Immature natural killer cell (primary cell): Measurements from ENCODE around the gene DUSP7. TPM values are rescaled to one million over a fixed set of nuclear protein-coding genes. Genes with fewer than 3 reads are reported as not detected.

Experiments
- DNase-seq, 3 donors: peaks; one replicate each; pipeline ENCODE4 v3.0.0; 2022; ENCODE audit warnings: mixed read lengths in 1 of 3
- H3K27ac Mint-ChIP-seq, 6 donors: one replicate each; pipeline ENCODE4 v1.8.0; 2020; ENCODE audit warnings: mixed read lengths in 6 of 6, mild to moderate bottlenecking in 5 of 6, inconsistent platforms in 4 of 6, moderate library complexity in 3 of 6
- H3K27me3 Mint-ChIP-seq, 3 donors: one replicate each; pipeline ENCODE4 v1.8.0; 2020 to 2021; ENCODE audit warnings: low read depth in 3 of 3, mild to moderate bottlenecking in 3 of 3, mixed read lengths in 3 of 3, moderate library complexity in 3 of 3, inconsistent platforms in 1 of 3
- H3K36me3 Mint-ChIP-seq, 3 donors: one replicate each; pipeline ENCODE4 v1.8.0; 2020; ENCODE audit warnings: mixed read lengths in 3 of 3, inconsistent platforms in 2 of 3, mild to moderate bottlenecking in 2 of 3
- H3K4me1 Mint-ChIP-seq, 2 donors: one replicate each; pipeline ENCODE4 v1.8.0; 2020; ENCODE audit warnings: inconsistent platforms in 2 of 2, mild to moderate bottlenecking in 2 of 2, mixed read lengths in 2 of 2, moderate library complexity in 1 of 2
- H3K4me3 Mint-ChIP-seq, 5 donors: one replicate each; pipeline ENCODE4 v1.8.0; 2020; ENCODE audit warnings: mild to moderate bottlenecking in 5 of 5, mixed read lengths in 5 of 5, inconsistent platforms in 3 of 5, moderate library complexity in 3 of 5
- H3K9me3 Mint-ChIP-seq, 6 donors: one replicate each; pipeline ENCODE4 v1.8.0; 2020; ENCODE audit warnings: mild to moderate bottlenecking in 6 of 6, mixed read lengths in 6 of 6, inconsistent platforms in 4 of 6, moderate library complexity in 3 of 6
- polyA plus RNA-seq, 3 donors: library from polyadenylated mRNA; unstranded; fragments of 300-500 nt; fragmentation: Illumina TruSeq; gene quantifications; one replicate each; pipeline ENCODE4 v1.2.3, GENCODE V29; 2021

The DUSP7 gene
- polyA plus RNA-seq, 3 donors from 2014 or later, result 1.2 to 4.3 (median 1.6) TPM

DNA sequence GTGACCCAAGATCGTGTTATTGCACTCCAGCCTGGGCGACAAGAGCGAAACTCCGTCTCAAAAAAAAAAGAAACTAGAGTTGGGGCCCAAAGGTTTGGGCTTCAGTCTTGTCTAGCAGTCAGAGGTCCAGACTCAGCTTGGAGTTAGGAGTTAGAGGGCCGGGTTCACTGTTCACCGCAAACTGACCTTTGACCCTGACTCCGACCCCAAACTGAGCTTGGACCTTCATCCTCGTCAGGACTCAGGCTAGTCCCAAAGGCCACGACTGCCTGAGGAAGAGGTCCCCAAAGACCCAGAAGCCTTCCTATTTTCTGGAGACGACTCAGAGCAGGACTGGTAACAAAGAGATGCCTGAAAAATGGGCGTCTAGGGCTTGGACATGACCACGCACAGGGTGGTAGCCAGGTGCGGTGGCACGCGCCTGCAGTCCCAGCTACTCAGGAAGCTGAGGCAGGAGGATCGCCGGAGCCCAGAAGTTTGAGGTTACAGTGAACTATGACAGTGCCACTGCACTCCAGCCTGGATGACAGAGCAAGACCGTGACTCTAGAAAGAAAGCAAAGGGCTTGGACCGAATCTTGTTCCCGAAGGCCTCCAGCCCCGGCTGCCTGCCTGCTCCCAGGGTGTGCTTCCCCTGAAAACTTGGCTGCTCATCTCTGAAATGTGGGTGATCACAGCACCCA is 37.9 kb downstream of the DUSP7 start:
- Mint-ChIP-seq H3K4me3 (no peak overlapping the region), H3K27me3 (peaks cover 0 to 3% (median 0%) of the 10 kb centered on the region in 3 donors), H3K9me3 (no peaks in the 10 kb centered on the region), H3K36me3 (no peaks in the 10 kb centered on the region), H3K4me1 (peaks cover 0 to 3% of the 10 kb centered on the region in 2 donors), H3K27ac (no peak overlapping the region)
- DNase-seq, result no peak

DNA sequence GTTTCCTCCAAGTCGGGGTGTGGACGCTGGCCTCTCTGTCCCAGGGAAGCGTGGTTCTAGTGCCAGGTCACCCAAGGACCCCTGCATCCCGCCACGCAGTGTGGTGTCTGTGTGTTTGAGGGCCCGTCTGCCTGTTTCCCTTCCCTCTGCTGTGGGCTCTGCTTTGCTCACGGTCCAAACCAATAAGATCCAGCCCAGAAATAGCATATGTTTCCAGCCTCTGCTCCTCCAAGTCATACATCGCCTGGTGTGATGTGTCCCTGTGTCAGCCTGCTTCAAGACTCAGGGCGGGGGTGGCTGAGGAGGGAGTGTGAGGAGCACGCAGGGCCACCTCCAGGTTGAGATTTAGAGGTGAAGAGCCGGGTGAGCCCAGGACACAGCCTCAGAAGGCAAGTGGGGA is 38.8 kb downstream of the DUSP7 start:
- DNase-seq, result no peak
- peaks cover 0 to 5% of the 10 kb centered on the region in 2 donors for H3K4me1 Mint-ChIP-seq
- H3K36me3 Mint-ChIP-seq, result no peaks in the 10 kb centered on the region
- peaks cover 0 to 3% (median 0%) of the 10 kb centered on the region in 3 donors for H3K27me3 Mint-ChIP-seq
- H3K4me3 Mint-ChIP-seq, result no peak overlapping the region
- H3K9me3 Mint-ChIP-seq, result no peaks in the 10 kb centered on the region
- H3K27ac Mint-ChIP-seq, result peak overlapping the region in 1 of 6 donors; percentile 46

DNA sequence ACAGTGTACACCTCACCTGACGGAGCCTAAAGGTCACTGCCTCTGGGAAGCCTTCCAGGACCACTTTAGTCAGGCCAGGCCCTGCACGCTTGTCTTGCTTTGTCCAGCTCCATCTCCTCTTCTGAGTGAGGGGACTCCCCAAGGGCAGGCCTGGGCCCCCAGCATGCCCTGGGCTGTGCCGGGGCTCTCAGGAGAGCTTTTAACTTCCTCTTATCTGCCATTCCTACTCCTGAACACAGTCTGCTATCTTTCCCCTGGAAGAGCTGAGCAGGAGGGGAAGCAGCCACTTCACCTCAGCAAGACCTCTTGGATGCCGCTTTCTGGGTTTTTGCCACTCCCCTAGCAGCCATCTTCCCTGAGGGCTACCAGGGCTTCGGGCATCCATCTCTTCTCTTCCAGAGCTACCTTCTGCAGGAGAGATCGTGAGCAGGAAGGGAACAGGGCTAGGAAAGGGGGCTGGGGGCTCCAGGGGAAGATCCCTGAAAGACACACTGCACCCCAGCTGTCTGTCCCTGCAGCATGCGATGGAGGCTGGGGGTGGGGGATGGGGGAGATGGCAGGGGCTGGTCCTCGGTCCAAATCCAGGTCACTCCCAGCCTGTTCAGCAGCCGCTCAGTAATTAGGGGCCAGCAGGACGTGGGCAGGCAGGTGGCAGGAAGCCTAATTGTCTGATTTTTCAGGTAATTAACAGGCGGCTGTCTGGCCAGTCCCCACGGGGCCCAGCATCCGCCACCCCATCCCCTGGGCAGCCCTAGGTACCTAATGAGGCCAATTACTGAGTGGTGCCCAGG is 40.7 kb downstream of the DUSP7 start:
- Mint-ChIP-seq H3K4me3 (no peak overlapping the region), H3K36me3 (no peaks in the 10 kb centered on the region), H3K27ac (peak overlapping the region in 1 of 6 donors; percentile 6), H3K27me3 (peaks cover 0 to 2% (median 1%) of the 10 kb centered on the region in 3 donors), H3K4me1 (peaks cover 0 to 8% of the 10 kb centered on the region in 2 donors), H3K9me3 (no peaks in the 10 kb centered on the region)
- no peak for DNase-seq

DNA sequence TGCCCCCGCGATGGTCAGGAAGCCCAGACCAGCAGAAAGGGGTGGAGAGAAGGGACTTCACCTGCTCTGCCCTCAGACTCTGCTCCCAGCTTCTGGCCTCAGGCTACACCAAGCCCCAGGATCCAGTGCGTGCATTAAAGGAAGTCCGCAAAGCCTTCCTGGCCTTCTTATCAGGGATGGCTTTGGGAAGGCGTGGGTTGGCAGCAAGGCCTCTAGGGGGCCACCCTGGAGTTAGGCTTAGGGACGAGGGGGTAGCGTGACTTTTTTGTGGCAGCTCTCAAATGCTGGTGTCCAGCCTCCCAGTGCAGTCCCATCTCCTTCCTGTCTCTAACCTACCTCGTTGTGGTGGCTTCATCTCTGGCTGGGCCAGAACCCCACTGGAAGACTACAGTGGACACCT is 41.8 kb downstream of the DUSP7 start:
- Mint-ChIP-seq H3K27me3 (peaks cover 0 to 2% (median 0%) of the 10 kb centered on the region in 3 donors), H3K27ac (no peak overlapping the region), H3K4me1 (peaks cover 0 to 8% of the 10 kb centered on the region in 2 donors), H3K9me3 (no peaks in the 10 kb centered on the region), H3K36me3 (no peaks in the 10 kb centered on the region), H3K4me3 (no peak overlapping the region)
- no peak for DNase-seq

DNA sequence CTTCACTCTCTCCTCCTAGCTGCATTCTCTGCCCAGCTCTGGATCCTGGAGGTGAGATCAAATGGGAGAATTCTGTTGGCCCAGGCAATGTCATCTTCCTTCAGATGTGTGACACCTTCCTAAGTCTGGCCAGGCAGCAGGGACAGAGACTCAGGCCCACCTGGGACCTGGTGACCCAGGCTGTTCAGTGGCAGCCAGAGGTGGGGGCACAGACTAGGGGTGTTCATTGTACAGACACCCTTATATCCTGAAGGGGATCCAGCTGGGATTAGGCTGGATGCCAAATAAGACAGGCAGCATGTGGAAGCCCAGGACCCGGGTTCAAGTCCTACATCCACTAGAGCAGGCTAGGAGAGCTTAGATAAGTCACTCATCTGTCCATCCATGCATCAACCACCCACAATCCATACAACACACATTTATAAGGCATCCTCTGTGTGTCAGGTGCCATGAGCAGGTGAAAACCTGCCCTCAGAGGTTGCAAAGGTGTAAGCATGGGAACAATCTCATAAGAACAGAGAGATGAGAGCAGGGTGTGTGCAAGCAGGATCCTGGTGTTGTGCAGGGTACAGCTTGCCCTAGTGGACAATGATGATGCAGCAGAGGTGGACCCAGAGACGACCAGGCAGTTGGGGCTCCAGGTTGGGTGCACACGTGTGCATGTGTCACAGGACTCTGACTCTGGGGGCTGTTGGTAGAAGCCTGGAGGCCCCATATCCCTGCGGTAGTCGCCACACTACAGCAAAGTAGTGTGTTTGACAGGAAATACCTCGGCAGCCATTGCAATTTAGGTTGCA is 42.4 kb downstream of the DUSP7 start:
- no peaks in the 10 kb centered on the region for H3K36me3 Mint-ChIP-seq
- H3K4me1 Mint-ChIP-seq, result peaks cover 0 to 6% of the 10 kb centered on the region in 2 donors
- peaks cover 0 to 2% (median 0%) of the 10 kb centered on the region in 3 donors for H3K27me3 Mint-ChIP-seq
- H3K4me3 Mint-ChIP-seq, result no peak overlapping the region
- no peaks in the 10 kb centered on the region for H3K9me3 Mint-ChIP-seq
- DNase-seq, result no peak
- peak overlapping the region in 1 of 6 donors; percentile 15 for H3K27ac Mint-ChIP-seq

DNA sequence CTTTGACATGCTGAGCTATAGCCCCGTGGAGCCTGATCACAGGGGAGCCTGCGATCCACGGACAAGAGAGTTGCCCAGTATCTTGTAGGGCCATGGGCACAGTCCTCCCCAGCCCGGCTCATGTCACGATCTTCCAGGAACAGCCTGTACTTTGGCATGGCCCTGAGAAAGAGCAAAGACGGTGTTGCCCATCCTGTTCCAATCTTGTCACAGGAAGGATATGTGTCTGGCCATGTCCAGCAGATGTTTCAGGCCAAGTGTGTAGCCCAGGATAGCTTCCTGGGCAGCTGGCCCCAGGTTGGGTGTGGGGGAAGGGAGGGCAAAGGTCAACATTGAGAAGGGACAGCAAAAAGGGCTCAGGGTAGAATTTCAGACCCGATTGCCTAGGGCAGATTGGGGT is 43.7 kb downstream of the DUSP7 start:
- H3K27ac Mint-ChIP-seq, result no peak overlapping the region
- H3K4me3 Mint-ChIP-seq, result no peak overlapping the region
- no peaks in the 10 kb centered on the region for H3K36me3 Mint-ChIP-seq
- peaks cover 0 to 6% of the 10 kb centered on the region in 2 donors for H3K4me1 Mint-ChIP-seq
- H3K9me3 Mint-ChIP-seq, result no peaks in the 10 kb centered on the region
- H3K27me3 Mint-ChIP-seq, result peaks cover 0 to 2% (median 1%) of the 10 kb centered on the region in 3 donors
- no peak for DNase-seq

DNA sequence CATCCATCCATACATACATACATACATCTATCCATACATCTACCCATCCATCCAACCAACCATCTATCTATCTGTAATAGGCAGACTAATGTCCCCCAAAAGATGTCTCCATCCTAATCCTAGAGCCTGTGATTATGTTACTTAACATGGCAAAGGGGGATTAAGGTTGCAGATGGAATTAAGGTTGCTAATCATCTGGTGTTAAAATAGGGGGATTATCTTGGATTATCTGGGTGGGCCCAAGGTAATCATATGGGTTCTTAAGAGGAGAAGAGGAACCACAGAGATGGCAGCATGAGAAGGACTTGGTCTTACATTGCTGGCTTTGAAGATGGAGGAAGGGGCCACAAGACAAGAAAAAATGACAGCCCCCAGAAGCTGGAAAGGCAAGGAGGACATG is 45.9 kb downstream of the DUSP7 start:
- peaks cover 0 to 6% of the 10 kb centered on the region in 2 donors for H3K4me1 Mint-ChIP-seq
- no peaks in the 10 kb centered on the region for H3K9me3 Mint-ChIP-seq
- no peak overlapping the region for H3K27ac Mint-ChIP-seq
- no peak overlapping the region for H3K4me3 Mint-ChIP-seq
- no peaks in the 10 kb centered on the region for H3K36me3 Mint-ChIP-seq
- DNase-seq, result no peak
- H3K27me3 Mint-ChIP-seq, result peaks cover 0 to 4% (median 2%) of the 10 kb centered on the region in 3 donors

DNA sequence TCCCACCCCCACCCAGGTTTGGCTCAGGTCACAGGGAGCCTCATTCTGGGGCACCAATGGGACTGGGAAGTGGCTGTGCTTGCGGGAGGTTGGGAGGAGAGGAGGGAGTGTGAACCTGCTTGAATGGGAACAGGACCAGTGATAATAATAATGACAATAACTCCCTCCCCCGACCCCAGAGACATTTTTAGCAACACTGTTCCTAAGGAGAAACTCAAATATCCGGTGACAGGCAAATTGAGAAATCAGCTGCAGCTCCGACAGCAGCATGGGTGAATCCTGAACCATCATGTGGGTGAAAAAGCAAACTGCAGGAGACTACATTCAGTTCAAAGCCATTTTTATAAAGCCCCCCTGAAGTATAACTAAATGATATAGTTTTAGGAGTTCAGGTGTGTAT is 49.1 kb downstream of the DUSP7 start:
- H3K27me3 Mint-ChIP-seq, result peaks cover 0 to 4% (median 3%) of the 10 kb centered on the region in 3 donors
- H3K9me3 Mint-ChIP-seq, result no peaks in the 10 kb centered on the region
- H3K36me3 Mint-ChIP-seq, result no peaks in the 10 kb centered on the region
- H3K4me1 Mint-ChIP-seq, result peaks cover 0 to under 1% of the 10 kb centered on the region in 2 donors
- DNase-seq, result no peak
- no peak overlapping the region for H3K4me3 Mint-ChIP-seq
- H3K27ac Mint-ChIP-seq, result no peak overlapping the region

DNA sequence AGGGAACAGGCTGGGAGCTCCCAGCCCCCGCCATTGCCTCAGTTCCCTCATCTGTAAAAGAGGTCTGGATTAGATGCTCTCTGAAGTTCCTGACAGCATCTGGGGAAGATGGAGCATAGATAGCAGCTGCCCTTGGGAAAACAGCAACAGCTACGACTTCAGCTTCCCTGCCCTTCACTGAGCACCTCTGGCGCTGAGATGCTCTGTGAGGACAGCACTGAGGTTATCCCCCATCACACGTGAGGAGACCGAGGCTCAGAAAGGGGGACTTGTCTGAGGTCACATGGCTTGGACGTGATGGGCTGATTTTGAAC is 49.6 kb downstream of the DUSP7 start:
- Mint-ChIP-seq H3K27me3 (peaks cover 0 to 4% (median 3%) of the 10 kb centered on the region in 3 donors), H3K4me3 (no peak overlapping the region), H3K4me1 (no peaks in the 10 kb centered on the region), H3K27ac (no peak overlapping the region), H3K36me3 (no peaks in the 10 kb centered on the region), H3K9me3 (no peaks in the 10 kb centered on the region)
- no peak for DNase-seq

DNA sequence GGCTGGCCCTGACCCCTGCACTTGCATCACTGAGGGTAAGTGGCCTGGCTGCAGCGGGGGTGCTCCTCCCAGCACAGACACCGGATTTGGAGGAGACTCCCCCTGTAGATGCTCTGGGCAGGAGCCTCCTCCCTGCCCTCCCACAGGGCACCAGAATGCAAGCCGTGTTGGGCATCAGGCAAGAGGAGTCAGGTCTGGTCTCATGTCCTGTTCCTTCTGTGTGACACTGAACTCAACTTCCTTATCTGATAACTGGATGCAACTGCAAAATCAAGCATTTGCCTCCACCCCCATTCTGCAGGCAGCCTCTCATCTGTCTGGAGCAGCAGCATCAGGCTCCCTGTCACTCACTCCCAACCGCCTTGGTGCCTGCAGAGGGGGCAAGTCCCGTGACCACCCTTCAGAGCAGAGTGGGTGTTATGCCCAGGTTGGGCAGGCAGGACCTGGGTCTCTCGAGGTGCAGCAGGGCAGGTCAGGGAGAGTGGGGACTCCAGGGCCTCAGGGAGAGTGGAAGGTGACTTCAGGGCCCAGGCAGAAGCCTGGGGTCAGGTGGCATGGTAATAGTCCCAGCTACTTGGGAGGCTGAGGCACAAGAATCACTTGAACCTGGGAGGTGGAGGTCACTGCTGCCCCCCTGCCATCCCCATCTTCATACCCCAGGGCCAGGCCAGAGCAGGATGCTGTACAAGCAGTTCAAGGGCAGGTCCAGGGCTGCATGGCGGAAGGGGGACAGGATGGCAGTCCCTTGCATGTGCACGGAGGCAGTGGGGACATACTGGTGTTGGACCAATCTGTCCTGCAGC is 50.2 kb downstream of the DUSP7 start:
- Mint-ChIP-seq H3K27ac (no peak overlapping the region), H3K36me3 (no peaks in the 10 kb centered on the region), H3K4me1 (peaks cover 0 to 3% of the 10 kb centered on the region in 2 donors), H3K27me3 (peaks cover 0 to 5% (median 3%) of the 10 kb centered on the region in 3 donors), H3K4me3 (no peak overlapping the region), H3K9me3 (no peaks in the 10 kb centered on the region)
- DNase-seq, result no peak

DNA sequence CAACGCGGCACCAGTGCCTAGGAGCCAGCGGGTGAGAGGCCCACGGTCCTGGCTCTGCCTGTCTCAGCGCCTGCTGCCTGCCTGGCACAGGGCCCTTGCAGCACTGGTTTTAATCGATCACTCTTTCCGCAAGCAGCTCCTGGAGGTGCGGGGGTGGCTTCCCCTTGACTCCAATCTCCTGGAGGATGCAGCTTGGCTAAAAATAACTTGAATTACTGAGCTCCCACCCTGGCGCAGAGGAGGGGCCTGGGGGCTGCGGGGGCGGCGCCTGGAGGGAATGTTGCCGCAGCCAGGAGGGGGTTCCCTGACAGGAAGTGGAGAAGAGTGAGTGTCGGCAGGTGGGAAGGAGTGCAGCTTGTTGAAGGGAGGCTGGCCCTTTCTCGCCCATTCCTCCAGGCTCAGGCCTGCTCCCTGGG is 50.8 kb downstream of the DUSP7 start:
- DNase-seq, result no peak
- Mint-ChIP-seq H3K9me3 (no peaks in the 10 kb centered on the region), H3K36me3 (no peaks in the 10 kb centered on the region), H3K27ac (no peak overlapping the region), H3K4me1 (peaks cover 0 to 3% of the 10 kb centered on the region in 2 donors), H3K27me3 (peaks cover 0 to 5% (median 2%) of the 10 kb centered on the region in 3 donors), H3K4me3 (no peak overlapping the region)

DNA sequence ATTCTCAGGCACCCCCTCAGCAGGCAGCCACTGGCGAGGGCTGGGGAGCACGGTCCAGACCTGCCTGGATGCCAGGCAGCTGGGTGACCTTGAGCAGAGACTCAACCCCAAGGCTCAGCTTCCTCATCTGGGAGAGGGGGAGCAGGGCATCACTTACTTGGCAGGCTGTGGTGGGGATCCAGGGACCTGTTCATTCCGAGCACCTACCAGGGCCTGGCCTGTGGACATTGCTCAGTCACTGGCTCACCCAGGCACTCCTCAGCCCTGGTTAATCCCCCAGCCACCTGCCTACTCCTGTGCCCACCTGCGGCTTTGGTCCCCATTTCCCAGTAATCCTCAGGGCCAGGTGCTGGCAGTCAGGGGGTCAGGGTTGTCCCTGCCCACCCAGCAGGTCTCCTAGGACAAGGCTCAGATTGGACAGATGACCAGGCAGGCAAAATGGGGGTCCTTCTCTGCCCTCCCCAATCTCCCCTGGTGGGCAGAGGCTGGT is 51.4 kb downstream of the DUSP7 start:
- no peaks in the 10 kb centered on the region for H3K36me3 Mint-ChIP-seq
- no peak overlapping the region for H3K4me3 Mint-ChIP-seq
- peaks cover 0 to 5% of the 10 kb centered on the region in 2 donors for H3K4me1 Mint-ChIP-seq
- no peaks in the 10 kb centered on the region for H3K9me3 Mint-ChIP-seq
- H3K27me3 Mint-ChIP-seq, result peaks cover 0 to 5% (median 2%) of the 10 kb centered on the region in 3 donors
- no peak for DNase-seq
- no peak overlapping the region for H3K27ac Mint-ChIP-seq

DNA sequence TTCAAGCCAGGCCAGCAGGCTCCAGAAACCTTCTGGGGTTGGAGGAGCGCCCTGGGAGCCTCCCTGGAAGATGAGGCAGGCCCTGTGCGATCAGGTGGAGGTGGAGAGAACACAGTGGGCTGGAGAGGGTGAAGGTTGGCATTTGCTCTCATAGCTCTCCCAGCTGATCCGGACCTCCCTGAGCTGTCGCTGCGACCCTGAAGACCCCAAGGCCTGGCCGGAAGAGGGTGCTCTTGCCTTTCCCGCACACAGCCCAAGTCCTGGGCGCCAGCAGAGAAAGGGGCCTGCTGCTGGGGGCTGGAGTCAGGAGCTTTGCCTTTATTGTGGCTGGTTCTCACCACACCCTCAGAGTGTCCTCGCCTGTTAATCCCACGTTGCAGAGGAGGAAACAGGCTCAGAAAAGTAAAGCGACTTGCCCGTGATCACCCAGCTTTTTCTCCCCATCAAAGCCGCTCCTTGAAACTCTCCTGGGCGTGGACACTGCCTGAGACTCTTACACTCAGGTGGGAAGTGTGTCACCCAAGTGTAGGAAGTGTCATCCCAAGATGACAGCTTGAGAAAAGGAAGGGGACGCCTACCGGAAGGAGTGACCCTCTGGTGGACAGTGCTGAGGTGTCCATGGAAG is 52.1 kb downstream of the DUSP7 start:
- Mint-ChIP-seq H3K4me1 (peaks cover 0 to 5% of the 10 kb centered on the region in 2 donors), H3K4me3 (no peak overlapping the region), H3K27ac (no peak overlapping the region), H3K27me3 (peaks cover 0 to 5% (median 2%) of the 10 kb centered on the region in 3 donors), H3K36me3 (no peaks in the 10 kb centered on the region), H3K9me3 (no peaks in the 10 kb centered on the region)
- DNase-seq, result no peak
